RWPE2 (cell line): ENCODE measurements around the gene IRAG1.
"Not testable (repeated sequence)": the region's sequence is repeated elsewhere in the genome, so short reads cannot be mapped to it uniquely, and the experiment has no call there.

Source experiments
- ATAC-seq: fragments of 200-7000 bp; cut with Tn5 transposase; 3 replicates; pipeline ENCODE4 v1.9.1; 2021; ENCODE audit warnings: low read depth
- DNase-seq: peaks from one replicate; pipeline ENCODE4 v3.0.0-alpha.2; 2020; ENCODE audit warnings: low spot score
- H3K27ac ChIP-seq: fragments of 450-650 bp; 2 replicates; pipeline ENCODE4 v1.5.1; 2017; ENCODE audit warnings: mild to moderate bottlenecking; ENCODE audit not compliant: poor library complexity, severe bottlenecking
- H3K27me3 ChIP-seq: fragments of 250-450 bp; sonication (Bioruptor Pico); 2 replicates; pipeline ENCODE4 v1.5.1; 2021; ENCODE audit warnings: mild to moderate bottlenecking, moderate library complexity; ENCODE audit not compliant: insufficient read depth, poor library complexity, severe bottlenecking
- H3K36me3 ChIP-seq: fragments of 250-450 bp; sonication (Bioruptor Pico); 2 replicates; pipeline ENCODE4 v1.5.1; 2020; ENCODE audit warnings: low read depth, mild to moderate bottlenecking, moderate library complexity
- H3K4me1 ChIP-seq: fragments of 250-450 bp; sonication (Bioruptor Pico); 2 replicates; pipeline ENCODE4 v1.5.1; 2021; ENCODE audit warnings: mild to moderate bottlenecking, moderate library complexity; ENCODE audit not compliant: insufficient read depth, poor library complexity, severe bottlenecking
- H3K4me3 ChIP-seq: fragments of 250-450 bp; sonication (Bioruptor Pico); 2 replicates; pipeline ENCODE4 v1.5.1; 2021; ENCODE audit warnings: mild to moderate bottlenecking, moderate library complexity; ENCODE audit not compliant: severe bottlenecking
- H3K9me3 ChIP-seq: fragments of 250-450 bp; sonication (Bioruptor Pico); 2 replicates; pipeline ENCODE4 v1.5.1; 2021; ENCODE audit warnings: mild to moderate bottlenecking, moderate library complexity; ENCODE audit not compliant: severe bottlenecking
- TF ChIP-seq, protein P1 (sequence below): fragments of 450-650 bp; IDR thresholded peaks from one replicate; pipeline ENCODE4 v1.5.1; 2017; ENCODE audit warnings: mild to moderate bottlenecking, moderate library complexity; ENCODE audit not compliant: poor library complexity, severe bottlenecking

Gene IRAG1

DNA sequence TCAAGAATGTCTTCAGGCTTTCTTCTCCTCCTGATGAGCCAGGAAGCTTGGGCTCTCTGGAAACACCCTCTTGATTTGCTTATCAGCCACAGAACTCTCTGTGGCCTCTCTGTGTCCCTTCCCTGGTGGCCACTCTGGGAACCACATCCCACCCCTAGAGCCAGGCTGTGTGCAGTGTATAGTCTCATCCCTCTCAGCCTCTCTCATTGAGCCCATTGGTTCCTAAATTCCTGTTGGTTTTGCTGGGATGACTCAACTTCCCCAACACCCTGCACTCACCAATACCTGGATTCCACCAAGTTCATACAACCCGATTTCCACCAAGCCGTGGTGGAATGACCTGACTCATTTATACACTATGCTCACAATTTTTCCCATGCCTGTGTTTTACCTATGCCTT, 5.2 kb downstream of the IRAG1 start:
- Histone ChIP-seq H3K36me3 (no peaks in the 10 kb centered on the region), H3K4me1 (peaks cover 7% of the 10 kb centered on the region), H3K9me3 (no peaks in the 10 kb centered on the region), H3K27me3 (no peaks in the 10 kb centered on the region), H3K4me3 (no peak overlapping the region), H3K27ac (no peak overlapping the region)
- no peak for DNase-seq
- TF ChIP-seq, protein P1, sequence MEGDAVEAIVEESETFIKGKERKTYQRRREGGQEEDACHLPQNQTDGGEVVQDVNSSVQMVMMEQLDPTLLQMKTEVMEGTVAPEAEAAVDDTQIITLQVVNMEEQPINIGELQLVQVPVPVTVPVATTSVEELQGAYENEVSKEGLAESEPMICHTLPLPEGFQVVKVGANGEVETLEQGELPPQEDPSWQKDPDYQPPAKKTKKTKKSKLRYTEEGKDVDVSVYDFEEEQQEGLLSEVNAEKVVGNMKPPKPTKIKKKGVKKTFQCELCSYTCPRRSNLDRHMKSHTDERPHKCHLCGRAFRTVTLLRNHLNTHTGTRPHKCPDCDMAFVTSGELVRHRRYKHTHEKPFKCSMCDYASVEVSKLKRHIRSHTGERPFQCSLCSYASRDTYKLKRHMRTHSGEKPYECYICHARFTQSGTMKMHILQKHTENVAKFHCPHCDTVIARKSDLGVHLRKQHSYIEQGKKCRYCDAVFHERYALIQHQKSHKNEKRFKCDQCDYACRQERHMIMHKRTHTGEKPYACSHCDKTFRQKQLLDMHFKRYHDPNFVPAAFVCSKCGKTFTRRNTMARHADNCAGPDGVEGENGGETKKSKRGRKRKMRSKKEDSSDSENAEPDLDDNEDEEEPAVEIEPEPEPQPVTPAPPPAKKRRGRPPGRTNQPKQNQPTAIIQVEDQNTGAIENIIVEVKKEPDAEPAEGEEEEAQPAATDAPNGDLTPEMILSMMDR = no peak
- peak; percentile 82 for ATAC-seq

DNA sequence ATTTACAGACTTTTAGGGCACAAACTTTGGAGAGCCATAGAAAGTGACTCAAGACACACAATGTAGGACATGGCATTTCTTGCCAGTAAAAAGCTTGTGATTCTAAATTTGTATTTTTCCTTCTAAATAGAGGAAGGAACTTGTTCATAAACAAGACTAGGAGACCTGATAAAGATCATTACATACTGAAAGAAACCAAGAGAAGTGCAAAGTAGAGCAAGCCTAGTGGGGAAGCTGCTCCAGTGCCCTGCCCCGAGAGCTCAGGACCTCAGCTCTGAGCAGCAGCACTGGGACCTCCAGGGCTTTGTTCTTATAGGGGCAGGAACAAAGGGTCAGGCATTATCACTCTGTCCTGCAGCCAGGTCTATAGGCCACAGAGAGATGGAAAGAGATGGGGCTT, 7.2 kb downstream of the IRAG1 start:
- H3K27ac ChIP-seq = no peak overlapping the region
- ATAC-seq (no peak), DNase-seq (no peak)
- TF ChIP-seq, protein P1 = no peak
- H3K4me1 ChIP-seq = peaks cover 7% of the 10 kb centered on the region
- H3K4me3 ChIP-seq = no peak overlapping the region
- H3K9me3 ChIP-seq = no peaks in the 10 kb centered on the region
- no peaks in the 10 kb centered on the region for H3K27me3 ChIP-seq
- H3K36me3 ChIP-seq = no peaks in the 10 kb centered on the region

DNA sequence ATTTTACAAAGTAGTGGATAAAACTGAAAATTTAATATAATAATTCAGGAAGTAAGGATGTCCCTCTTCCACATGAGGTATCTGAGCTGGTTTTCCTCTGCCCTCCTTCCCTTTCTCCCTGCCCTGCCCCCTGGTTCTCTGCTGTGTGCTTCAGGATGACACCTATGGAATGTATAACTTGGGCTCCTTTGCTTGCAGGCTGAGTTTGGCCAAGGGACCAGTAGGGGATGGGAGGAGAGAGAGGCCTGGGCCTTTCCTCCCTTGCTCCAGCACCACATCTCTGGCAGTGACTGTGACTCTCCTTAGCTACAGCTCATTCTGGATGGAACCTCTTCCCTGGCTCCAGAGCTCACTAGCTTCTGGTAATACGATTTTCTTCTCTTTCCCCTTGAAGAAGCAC, 10.1 kb downstream of the IRAG1 start:
- Histone ChIP-seq H3K27me3 (no peaks in the 10 kb centered on the region), H3K36me3 (no peaks in the 10 kb centered on the region), H3K4me1 (peaks cover 2% of the 10 kb centered on the region), H3K27ac (no peak overlapping the region), H3K4me3 (no peak overlapping the region), H3K9me3 (no peaks in the 10 kb centered on the region)
- ATAC-seq = no peak
- TF ChIP-seq, protein P1 = no peak
- DNase-seq = no peak

DNA sequence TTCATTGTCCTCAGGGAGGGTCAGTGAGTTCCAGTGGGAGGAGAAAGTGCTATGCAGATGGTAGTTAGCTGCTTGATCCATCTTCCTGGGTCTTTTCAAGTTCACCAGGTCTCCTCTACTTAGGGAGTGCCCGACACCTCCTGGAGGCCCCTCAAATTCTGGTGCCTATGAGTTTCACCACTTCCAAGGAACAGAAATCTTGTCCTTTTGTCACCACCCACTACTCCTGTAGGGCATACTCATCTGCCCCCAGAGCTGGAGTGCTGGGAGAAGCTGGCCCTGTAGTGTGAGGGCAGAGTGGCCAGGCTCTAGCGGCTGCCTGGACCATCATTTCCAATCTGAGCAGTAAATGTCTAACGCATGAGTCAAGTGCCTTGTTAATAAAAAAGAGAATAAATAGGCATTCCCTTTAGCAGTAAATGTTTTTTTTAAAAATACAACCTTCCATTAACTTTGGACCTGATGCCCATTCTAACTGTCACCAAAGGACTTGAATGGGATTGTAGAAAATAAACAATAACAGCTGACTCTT, 12.5 kb downstream of the IRAG1 start:
- Histone ChIP-seq H3K36me3 (no peaks in the 10 kb centered on the region), H3K27me3 (no peaks in the 10 kb centered on the region), H3K4me1 (no peaks in the 10 kb centered on the region), H3K4me3 (no peak overlapping the region), H3K9me3 (no peaks in the 10 kb centered on the region), H3K27ac (no peak overlapping the region)
- no peak for DNase-seq
- ATAC-seq = no peak
- TF ChIP-seq, protein P1 = no peak

DNA sequence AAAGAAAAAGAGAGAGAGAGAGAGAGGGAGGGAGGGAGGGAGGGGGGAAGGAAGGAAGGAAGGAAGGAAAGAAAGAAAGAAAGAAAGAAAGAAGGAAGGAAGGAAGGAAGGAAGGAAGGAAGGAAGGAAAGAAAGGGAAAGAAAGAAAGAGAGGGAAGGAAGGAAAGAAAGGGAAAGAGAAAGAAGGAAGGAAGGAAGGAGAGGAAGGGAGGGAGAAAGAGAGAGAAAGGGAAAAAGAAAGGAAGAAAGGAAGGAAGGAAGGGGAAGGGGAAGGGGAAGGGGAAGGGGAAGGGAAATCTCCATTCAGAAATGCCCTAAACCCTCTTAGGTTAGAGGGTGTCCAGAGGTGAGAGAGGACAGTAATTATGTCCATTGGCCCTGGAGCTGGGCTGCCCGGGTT, 13.3 kb downstream of the IRAG1 start:
- H3K27me3 ChIP-seq, H3K4me1 ChIP-seq, H3K27ac ChIP-seq, H3K36me3 ChIP-seq, ATAC-seq, H3K9me3 ChIP-seq, H3K4me3 ChIP-seq, DNase-seq: not testable (repeated sequence)
